ENCODE data around the gene SPATS2L.
A peak's percentile ranks its signal among the peaks of the same experiment; 100 is the strongest.

Gene SPATS2L

GRCh38 chr2:200525066-200525465 lies 218.6 kb downstream of the SPATS2L start:
- DNase-seq = no peak

- no peak for DNase-seq
These were observed 219.0 kb downstream of the SPATS2L start for GRCh38 chr2:200525551-200525881.

DNA sequence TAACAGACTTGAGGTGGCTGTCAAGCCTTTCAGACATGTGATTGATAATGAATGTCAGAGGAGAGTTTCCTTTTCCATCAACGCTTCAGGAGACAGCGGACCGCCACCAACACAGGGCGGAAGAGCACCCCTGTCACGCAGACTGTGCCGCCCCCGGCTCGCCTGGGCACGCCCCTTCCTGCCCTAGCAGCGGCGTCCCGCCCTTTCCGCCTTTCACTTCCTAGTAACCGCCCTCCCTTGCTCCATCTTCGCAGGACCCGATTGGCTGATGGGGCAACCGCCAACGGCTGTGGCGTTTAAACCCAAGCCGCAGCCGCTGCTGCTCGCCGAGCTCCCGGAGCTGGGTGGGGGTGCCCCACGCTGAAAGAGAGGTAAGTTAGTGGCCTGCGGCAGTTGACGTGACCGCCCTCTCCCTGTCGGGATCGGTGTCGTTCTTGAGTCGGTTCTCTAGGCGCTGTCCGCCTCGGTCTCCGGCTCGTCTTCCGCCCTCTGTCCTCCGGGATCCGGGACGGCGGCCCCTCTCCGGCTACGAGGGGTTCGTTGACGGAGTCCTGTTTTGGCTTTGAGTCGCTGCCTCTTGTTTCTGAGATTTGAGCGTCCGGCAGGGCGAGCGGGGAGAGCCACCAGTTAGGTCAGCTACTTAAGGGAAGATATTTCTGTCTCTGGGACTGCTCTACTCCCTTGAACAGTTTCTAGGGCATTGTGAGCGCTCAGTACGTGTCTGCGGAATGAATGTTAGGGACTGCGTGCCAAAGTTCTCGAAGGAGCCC lies 219.6 kb downstream of the SPATS2L start, which contains the start of gene SGO2:
Gene SGO2, plus strand, starts transcription at position 326 of the 770 bp plus-strand sequence. CDS start 6,769 bp downstream, outside the sequence.
- DNase-seq = peak; percentile 79 to 96

DNA sequence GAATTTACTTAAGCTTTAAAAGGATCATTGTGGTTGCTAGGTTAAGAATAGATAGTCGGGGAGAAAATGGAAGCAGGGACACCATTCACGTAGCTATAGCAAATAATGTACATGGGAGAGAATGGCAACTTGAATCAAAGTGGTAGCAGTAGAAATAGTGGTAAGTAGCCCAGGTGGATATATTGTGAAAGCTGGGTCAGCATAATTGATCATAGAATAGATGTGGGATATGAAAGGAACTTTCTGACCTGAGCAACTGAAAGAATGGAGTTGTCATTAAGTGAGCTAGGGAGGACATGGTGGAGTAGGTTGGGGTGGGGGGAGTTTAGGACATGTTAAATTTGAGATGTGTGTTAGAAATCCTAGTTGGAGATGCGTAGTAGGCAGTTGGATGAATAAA lies 221.7 kb downstream of the SPATS2L start:
- no peak for DNase-seq

Measured in SW 1271 (cell line).